Measurements from ENCODE around the gene SHF.
A peak's percentile ranks its signal among the peaks of the same experiment; 100 is the strongest.

The SHF gene

GRCh38 chr15:45126535-45127158, 61.1 kb downstream of the SHF start:
- DNase-seq = peak; percentile 22

- no peak for DNase-seq
Observed at GRCh38 chr15:45123397-45123796, 64.4 kb downstream of the SHF start.

GRCh38 chr15:45122719-45123118, 65.0 kb downstream of the SHF start:
- DNase-seq = no peak

- DNase-seq = peak; percentile 77
Observed at GRCh38 chr15:45121706-45122417, 65.9 kb downstream of the SHF start.

- no peak for DNase-seq
Observed at GRCh38 chr15:45121020-45121419, 66.7 kb downstream of the SHF start.

GRCh38 chr15:45120081-45120972, 67.4 kb downstream of the SHF start:
- DNase-seq = no peak

- DNase-seq = no peak
Observed at GRCh38 chr15:45118996-45119395, 68.8 kb downstream of the SHF start.

- DNase-seq = peak; percentile 87
Observed at GRCh38 chr15:45118131-45118588, 69.6 kb downstream of the SHF start.

GRCh38 chr15:45117308-45118130, 70.2 kb downstream of the SHF start:
- DNase-seq = no peak
